DOHH2 (cell line): ENCODE measurements around the gene PCTP.

Experiments
- H3F3A ChIP-seq: fragments of 200-600 bp; sonication (generic), shearing (Covaris generic); 2 replicates; pipeline ENCODE4 v1.6.0; 2016; ENCODE audit warnings: antibody characterized with exemption, mild to moderate bottlenecking; ENCODE audit not compliant: control insufficient read depth, insufficient read depth
- H3K27ac ChIP-seq: fragments of 200-600 bp; sonication (generic); 2 replicates; pipeline ENCODE4 v1.5.1; 2014; ENCODE audit warnings: low read depth, mild to moderate bottlenecking, low read length, moderate library complexity
- H3K27me3 ChIP-seq: fragments of 200-600 bp; sonication (generic); 2 replicates; pipeline ENCODE4 v1.6.1; 2014; ENCODE audit warnings: mild to moderate bottlenecking, low read length, mixed read lengths; ENCODE audit not compliant: control insufficient read depth
- H3K36me3 ChIP-seq: fragments of 200-600 bp; sonication (generic); 2 replicates; pipeline ENCODE4 v1.6.1; 2014; ENCODE audit warnings: mild to moderate bottlenecking, low read length, moderate library complexity, mixed read lengths; ENCODE audit not compliant: control insufficient read depth
- H3K4me1 ChIP-seq: fragments of 200-600 bp; sonication (generic); 2 replicates; pipeline ENCODE4 v1.6.1; 2014; ENCODE audit warnings: mild to moderate bottlenecking, low read length, mixed read lengths; ENCODE audit not compliant: control insufficient read depth
- H3K4me2 ChIP-seq: fragments of 200-600 bp; sonication (generic); 2 replicates; pipeline ENCODE4 v1.6.0; 2014; ENCODE audit warnings: mild to moderate bottlenecking, low read length, moderate library complexity
- H3K4me3 ChIP-seq: fragments of 200-600 bp; sonication (generic); 2 replicates; pipeline ENCODE4 v1.5.1; 2014; ENCODE audit warnings: mild to moderate bottlenecking, low read length, mixed read lengths
- H3K79me2 ChIP-seq: fragments of 200-600 bp; sonication (generic); 2 replicates; pipeline ENCODE4 v1.6.1; 2014; ENCODE audit warnings: mild to moderate bottlenecking, low read length, mixed read lengths; ENCODE audit not compliant: control insufficient read depth
- H3K9me2 ChIP-seq: fragments of 200-600 bp; sonication (generic); replicated peaks from 2 replicates; pipeline ENCODE4 v1.6.1; 2014; ENCODE audit warnings: mild to moderate bottlenecking, low read length, mixed read lengths; ENCODE audit not compliant: control insufficient read depth
- H3K9me3 ChIP-seq: fragments of 200-600 bp; sonication (generic); 2 replicates; pipeline ENCODE4 v1.6.1; 2014; ENCODE audit warnings: antibody characterized with exemption, low read length, mixed read lengths; ENCODE audit not compliant: control insufficient read depth, insufficient read depth
- H4K20me1 ChIP-seq: fragments of 200-600 bp; sonication (generic); 2 replicates; pipeline ENCODE4 v1.6.0; 2014; ENCODE audit warnings: low read depth, mild to moderate bottlenecking, antibody characterized with exemption, low read length, moderate library complexity; ENCODE audit not compliant: control insufficient read depth, insufficient read depth
- CTCF ChIP-seq: fragments of 200-600 bp; sonication (generic); IDR thresholded peaks from one replicate; pipeline ENCODE4 v1.5.1; 2014; ENCODE audit warnings: antibody characterized with exemption, mild to moderate bottlenecking, low read depth, low read length; ENCODE audit not compliant: poor library complexity, severe bottlenecking
- EZH2phosphoT487 ChIP-seq: fragments of 200-600 bp; sonication (generic); IDR thresholded peaks from 2 replicates; pipeline ENCODE4 v1.6.1; 2017; ENCODE audit warnings: borderline replicate concordance, mild to moderate bottlenecking, antibody characterized with exemption, low read length, moderate library complexity, mixed read lengths

PCTP gene

GRCh38 chr17:55742272-55743102, 8.4 kb upstream of the PCTP start:
- Histone ChIP-seq H3K4me3 (peak overlapping the region; percentile 64), H3K4me1 (peaks cover 54% of the 10 kb centered on the region), H3K79me2 (no peaks in the 10 kb centered on the region), H3K27ac (no peak overlapping the region), H3K9me3 (no peaks in the 10 kb centered on the region), H3K27me3 (no peaks in the 10 kb centered on the region), H3K9me2 (no peaks in the 10 kb centered on the region), H4K20me1 (no peaks in the 10 kb centered on the region), H3F3A (peaks cover 13% of the 10 kb centered on the region), H3K36me3 (no peaks in the 10 kb centered on the region), H3K4me2 (peak overlapping the region; percentile 80)
- TF ChIP-seq CTCF (peak; percentile 49), EZH2phosphoT487 (no peak)

GRCh38 chr17:55743103-55743679, 7.7 kb upstream of the PCTP start:
- Histone ChIP-seq H4K20me1 (no peaks in the 10 kb centered on the region), H3K4me3 (peak overlapping the region; percentile 64), H3K36me3 (no peaks in the 10 kb centered on the region), H3K4me1 (peaks cover 47% of the 10 kb centered on the region), H3K27me3 (no peaks in the 10 kb centered on the region), H3F3A (peaks cover 6% of the 10 kb centered on the region; the same call in 1 of the 2 replicates), H3K79me2 (no peaks in the 10 kb centered on the region), H3K9me3 (no peaks in the 10 kb centered on the region), H3K9me2 (no peaks in the 10 kb centered on the region), H3K4me2 (peak overlapping the region; percentile 80), H3K27ac (no peak overlapping the region)
- TF ChIP-seq EZH2phosphoT487, result no peak
- TF ChIP-seq CTCF, result no peak

- no peaks in the 10 kb centered on the region for H3K27me3 ChIP-seq
- no peak overlapping the region for H3K4me3 ChIP-seq
- H3K9me3 ChIP-seq, result no peaks in the 10 kb centered on the region
Observed at GRCh38 chr17:55745258-55745657, 5.6 kb upstream of the PCTP start.

More at GRCh38 chr17:55745258-55745657, 5.6 kb upstream of the PCTP start:
- Histone ChIP-seq H3K36me3 (no peaks in the 10 kb centered on the region), H3K27ac (no peak overlapping the region), H3K4me2 (no peak overlapping the region), H3F3A (peaks cover 4% of the 10 kb centered on the region; the same call in 1 of the 2 replicates), H3K79me2 (no peaks in the 10 kb centered on the region), H3K9me2 (no peaks in the 10 kb centered on the region), H3K4me1 (peaks cover 31% of the 10 kb centered on the region), H4K20me1 (no peaks in the 10 kb centered on the region)
- no peak for TF ChIP-seq CTCF
- TF ChIP-seq EZH2phosphoT487, result no peak
